Smooth muscle cell (in vitro differentiated cells): ENCODE results near the gene AIDA. TPM values are rescaled to one million over a fixed set of nuclear protein-coding genes. Genes with fewer than 3 reads are reported as not detected.

Source experiments
- DNase-seq: peaks from one replicate; lab custom pipeline; 2025; ENCODE audit not compliant: unreplicated experiment; lab: John Stamatoyannopoulos, UW
- H2AFZ ChIP-seq: fragments of 200-600 bp; sonication (generic); 2 replicates; pipeline ENCODE4 v1.6.0; 2016; ENCODE audit warnings: antibody characterized with exemption, low read depth, mild to moderate bottlenecking
- H3F3A ChIP-seq: fragments of 200-600 bp; sonication (generic); 2 replicates; pipeline ENCODE4 v1.6.0; 2017; ENCODE audit warnings: antibody characterized with exemption, low read depth
- H3K27ac ChIP-seq: fragments of 200-600 bp; sonication (generic); 2 replicates; pipeline ENCODE4 v1.5.1; 2016; ENCODE audit warnings: low read depth, mild to moderate bottlenecking
- H3K27me3 ChIP-seq: fragments of 200-600 bp; sonication (generic); 2 replicates; pipeline ENCODE4 v1.6.1; 2016; ENCODE audit warnings: low read depth, mild to moderate bottlenecking
- H3K36me3 ChIP-seq: fragments of 200-600 bp; sonication (generic); 2 replicates; pipeline ENCODE4 v1.5.1; 2016; ENCODE audit warnings: low read depth
- H3K4me1 ChIP-seq: fragments of 200-600 bp; sonication (generic); 2 replicates; pipeline ENCODE4 v1.5.1; 2016; ENCODE audit warnings: low read depth
- H3K4me2 ChIP-seq: fragments of 200-600 bp; sonication (generic); 2 replicates; pipeline ENCODE4 v1.6.0; 2016; ENCODE audit warnings: mild to moderate bottlenecking
- H3K4me3 ChIP-seq: fragments of 200-600 bp; sonication (generic); 2 replicates; pipeline ENCODE4 v1.5.1; 2016; ENCODE audit warnings: mild to moderate bottlenecking
- H3K79me2 ChIP-seq: fragments of 200-600 bp; sonication (generic); 2 replicates; pipeline ENCODE4 v1.6.0; 2016; ENCODE audit warnings: low read depth, mild to moderate bottlenecking
- H3K9ac ChIP-seq: fragments of 200-600 bp; sonication (generic); 2 replicates; pipeline ENCODE4 v1.6.0; 2016; ENCODE audit warnings: low read depth
- H3K9me3 ChIP-seq: fragments of 200-600 bp; sonication (generic); replicated peaks from 2 replicates; pipeline ENCODE4 v1.5.1; 2016; ENCODE audit warnings: low read depth
- H4K20me1 ChIP-seq: fragments of 200-600 bp; sonication (generic); 2 replicates; pipeline ENCODE4 v1.6.0; 2016; ENCODE audit warnings: low read depth
- WGBS: methylation state at CpG from one replicate; pipeline ENCODE4 v1.1.7; 2016; ENCODE audit warnings: low lambda C conversion rate; 5-methylcytosine and 5-hydroxymethylcytosine counted together
- polyA plus RNA-seq: library from polyadenylated mRNA; unstranded; fragments of >200 nt; fragmentation: Nextera tagmentation; extraction: Ambion mirVana; gene quantifications from 2 replicates; pipeline ENCODE4 v1.2.1, GENCODE V29; 2016
- total RNA-seq: library from RNA; depleted of rRNA; stranded (reverse); fragments of >200 nt; gene quantifications from 2 replicates; pipeline ENCODE4 v1.2.3, GENCODE V29; 2014
- TF ChIP-seq, protein P1 (sequence below): fragments of 200-600 bp; sonication (generic); IDR thresholded peaks from 2 replicates; pipeline ENCODE4 v1.5.1; 2017; ENCODE audit warnings: borderline replicate concordance, mild to moderate bottlenecking, antibody characterized with exemption; ENCODE audit not compliant: insufficient read depth, poor library complexity, severe bottlenecking

Gene AIDA
- total and polyA plus RNA-seq, 2 experiments from 2014 or later: 40.6 to 50.9 TPM

GRCh38 chr1:222716393-222716792 lies 4.1 kb upstream of the AIDA start:
- no peaks in the 10 kb centered on the region for H3K27me3 ChIP-seq
- TF ChIP-seq, protein P1, sequence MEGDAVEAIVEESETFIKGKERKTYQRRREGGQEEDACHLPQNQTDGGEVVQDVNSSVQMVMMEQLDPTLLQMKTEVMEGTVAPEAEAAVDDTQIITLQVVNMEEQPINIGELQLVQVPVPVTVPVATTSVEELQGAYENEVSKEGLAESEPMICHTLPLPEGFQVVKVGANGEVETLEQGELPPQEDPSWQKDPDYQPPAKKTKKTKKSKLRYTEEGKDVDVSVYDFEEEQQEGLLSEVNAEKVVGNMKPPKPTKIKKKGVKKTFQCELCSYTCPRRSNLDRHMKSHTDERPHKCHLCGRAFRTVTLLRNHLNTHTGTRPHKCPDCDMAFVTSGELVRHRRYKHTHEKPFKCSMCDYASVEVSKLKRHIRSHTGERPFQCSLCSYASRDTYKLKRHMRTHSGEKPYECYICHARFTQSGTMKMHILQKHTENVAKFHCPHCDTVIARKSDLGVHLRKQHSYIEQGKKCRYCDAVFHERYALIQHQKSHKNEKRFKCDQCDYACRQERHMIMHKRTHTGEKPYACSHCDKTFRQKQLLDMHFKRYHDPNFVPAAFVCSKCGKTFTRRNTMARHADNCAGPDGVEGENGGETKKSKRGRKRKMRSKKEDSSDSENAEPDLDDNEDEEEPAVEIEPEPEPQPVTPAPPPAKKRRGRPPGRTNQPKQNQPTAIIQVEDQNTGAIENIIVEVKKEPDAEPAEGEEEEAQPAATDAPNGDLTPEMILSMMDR: no peak
- H3K9me3 ChIP-seq: no peaks in the 10 kb centered on the region
- no peak overlapping the region for H3K9ac ChIP-seq
- no peaks in the 10 kb centered on the region for H3K4me1 ChIP-seq
- H3K4me2 ChIP-seq: no peak overlapping the region
- no peak overlapping the region for H2AFZ ChIP-seq
- H3K27ac ChIP-seq: no peak overlapping the region
- no peaks in the 10 kb centered on the region for H4K20me1 ChIP-seq
- peaks cover 3% of the 10 kb centered on the region for H3F3A ChIP-seq
- no peak overlapping the region for H3K4me3 ChIP-seq
- 96% methylated on average over 2 of the region's 2 CpGs for WGBS
- peaks cover 14% of the 10 kb centered on the region for H3K79me2 ChIP-seq
- H3K36me3 ChIP-seq: peaks cover 35% of the 10 kb centered on the region
- DNase-seq: no peak

DNA sequence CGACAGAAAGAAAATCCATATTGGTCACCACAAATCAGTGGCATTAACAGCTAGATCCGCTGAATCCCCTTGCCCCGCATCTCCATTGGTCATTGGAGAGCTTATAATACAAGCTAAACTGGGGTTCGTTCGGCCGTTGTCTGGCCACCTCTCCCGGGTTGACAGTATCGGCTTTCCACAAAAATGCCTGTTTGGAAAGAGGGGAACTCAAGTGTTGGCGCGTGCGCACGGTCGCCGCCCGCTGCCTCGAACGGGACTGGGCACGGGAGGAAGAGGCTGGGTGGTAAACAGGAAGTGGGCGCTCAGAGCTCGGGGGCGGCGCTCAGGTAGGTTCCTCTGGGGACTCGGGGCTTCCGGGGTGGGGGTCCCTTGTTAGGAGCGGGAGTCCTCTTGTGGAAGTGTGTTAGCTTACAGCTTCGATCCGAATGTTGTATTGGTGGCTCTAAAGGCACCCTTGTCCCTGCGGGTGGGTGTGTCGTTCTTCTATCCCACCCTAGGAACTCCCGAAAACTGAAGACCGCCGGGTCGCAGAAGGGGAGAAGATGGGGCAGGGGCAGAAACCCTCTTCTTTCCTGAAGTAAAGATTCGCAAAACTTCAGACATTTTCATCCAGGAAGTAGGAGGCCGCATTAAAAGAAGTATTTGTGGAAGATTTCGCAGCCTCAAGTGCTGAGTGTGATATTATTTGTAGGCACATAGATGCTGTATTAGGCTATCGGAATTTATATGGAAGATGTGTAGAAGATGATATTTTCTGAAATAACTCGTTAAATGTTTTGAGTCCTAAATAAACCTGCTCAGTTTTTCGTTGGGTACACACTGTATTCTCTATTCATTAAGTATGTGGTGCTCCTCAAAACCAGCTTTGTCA lies 1.0 kb upstream of the AIDA start:
- peak overlapping the region; percentile 99 for H2AFZ ChIP-seq
- TF ChIP-seq, protein P1: no peak
- peak overlapping the region; percentile 96 for H3K4me2 ChIP-seq
- H3K4me1 ChIP-seq: peaks cover 11% of the 10 kb centered on the region
- H3K9ac ChIP-seq: peak overlapping the region; percentile 94
- no peaks in the 10 kb centered on the region for H3K9me3 ChIP-seq
- WGBS: 2% methylated on average over 39 of the region's 39 CpGs
- H3K4me3 ChIP-seq: peak overlapping the region; percentile 85
- H3K27ac ChIP-seq: peak overlapping the region; percentile 99
- peaks cover 11% of the 10 kb centered on the region for H4K20me1 ChIP-seq
- no peaks in the 10 kb centered on the region for H3K27me3 ChIP-seq
- peaks cover 41% of the 10 kb centered on the region for H3K79me2 ChIP-seq
- H3K36me3 ChIP-seq: peaks cover 8% of the 10 kb centered on the region
- peak; percentile 64 for DNase-seq
- H3F3A ChIP-seq: peaks cover 3% of the 10 kb centered on the region

DNA sequence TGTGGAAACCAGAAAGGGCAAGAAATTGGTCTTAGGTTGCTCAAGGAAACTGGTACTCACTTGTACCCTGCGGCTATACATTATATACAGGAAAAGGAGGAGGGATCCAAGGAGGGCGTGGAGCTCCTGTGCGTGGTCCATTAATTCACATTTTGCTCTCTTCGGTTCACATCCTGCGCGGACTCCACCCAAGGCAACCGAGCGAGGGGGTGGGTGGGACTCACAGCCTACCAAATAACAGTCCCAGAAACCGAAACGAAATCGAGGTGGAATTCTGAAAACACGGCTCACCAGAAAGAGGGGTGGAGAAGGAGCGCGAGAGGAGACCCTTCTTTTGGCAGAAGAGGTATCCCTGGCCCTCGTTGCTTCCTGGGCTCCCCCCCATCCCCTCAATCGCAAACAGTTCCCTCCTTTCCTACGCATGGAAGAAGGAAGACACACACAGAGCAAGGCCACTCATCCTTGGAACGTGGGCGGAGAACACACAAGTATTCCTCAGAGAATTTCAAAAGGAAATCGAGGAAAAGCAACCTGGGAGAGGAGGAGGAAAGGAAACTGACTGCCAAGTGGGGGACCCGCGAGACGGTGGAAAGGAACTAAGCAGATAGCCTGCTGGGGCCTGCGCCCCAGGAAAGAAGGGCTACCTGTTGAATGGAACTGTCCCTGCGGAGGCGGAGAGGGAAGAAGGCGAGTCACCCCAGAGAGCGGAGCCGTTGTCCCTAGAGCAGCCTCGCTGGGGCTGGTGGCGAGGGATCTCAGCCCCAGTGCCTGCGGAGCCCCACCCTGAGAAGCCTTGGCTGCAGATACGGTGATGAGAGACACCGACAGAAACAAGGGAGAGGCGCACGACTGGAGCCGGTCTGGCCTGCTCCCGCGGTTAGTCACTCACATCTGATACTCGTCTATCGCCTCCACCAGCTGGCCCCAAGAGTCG lies 705 bp downstream of the AIDA start:
- H4K20me1 ChIP-seq: peaks cover 18% of the 10 kb centered on the region
- DNase-seq: peak; percentile 40
- H3K27ac ChIP-seq: peak overlapping the region; percentile 69
- peaks cover 58% of the 10 kb centered on the region for H3K79me2 ChIP-seq
- under 1% methylated on average over 42 of the region's 42 CpGs for WGBS
- H3F3A ChIP-seq: peaks cover 3% of the 10 kb centered on the region
- H3K36me3 ChIP-seq: no peaks in the 10 kb centered on the region
- H3K27me3 ChIP-seq: no peaks in the 10 kb centered on the region
- peaks cover 11% of the 10 kb centered on the region for H3K4me1 ChIP-seq
- H3K9ac ChIP-seq: peak overlapping the region; percentile 72
- peak overlapping the region; percentile 94 for H3K4me2 ChIP-seq
- H3K9me3 ChIP-seq: no peaks in the 10 kb centered on the region
- peak overlapping the region; percentile 75 for H2AFZ ChIP-seq
- TF ChIP-seq, protein P1: no peak
- H3K4me3 ChIP-seq: peak overlapping the region; percentile 85
